HG02588 (cell line): Measurements from ENCODE around the gene UBP1.
"Not testable (repeated sequence)": the region's sequence is repeated elsewhere in the genome, so short reads cannot be mapped to it uniquely, and the experiment has no call there.

Experiments
- ATAC-seq: cut with Tn5 transposase; IDR thresholded peaks from one replicate; pipeline ENCODE4 v1.9.1; 2021; ENCODE audit warnings: mild to moderate bottlenecking, moderate library complexity; ENCODE audit not compliant: unreplicated experiment

The UBP1 gene

GRCh38 chr3:33440328-33441224, at the start of gene UBP1:
UBP1 (minus strand) TSS chr3:33440405; CDS start chr3:33439848, 557 bp downstream.
- peak; percentile 84 for ATAC-seq

GRCh38 chr3:33488683-33489082, 48.5 kb upstream of the UBP1 start:
- no peak for ATAC-seq

GRCh38 chr3:33488246-33488645, 48.0 kb upstream of the UBP1 start:
- ATAC-seq, result no peak

GRCh38 chr3:33482111-33482521, 41.9 kb upstream of the UBP1 start:
- ATAC-seq, result no peak

GRCh38 chr3:33474896-33475295, 34.7 kb upstream of the UBP1 start:
- ATAC-seq, result no peak

GRCh38 chr3:33473813-33474212, 33.6 kb upstream of the UBP1 start:
- ATAC-seq, result no peak

- ATAC-seq, result no peak
These were observed 27.6 kb upstream of the UBP1 start for GRCh38 chr3:33467786-33468185.

- no peak for ATAC-seq
These were observed 20.9 kb upstream of the UBP1 start for GRCh38 chr3:33461097-33461496.

- not testable (repeated sequence) for ATAC-seq
These were observed 19.4 kb upstream of the UBP1 start for GRCh38 chr3:33459577-33459976.

GRCh38 chr3:33458446-33458845, 18.2 kb upstream of the UBP1 start:
- no peak for ATAC-seq

- ATAC-seq, result no peak
These were observed 16.6 kb upstream of the UBP1 start for GRCh38 chr3:33456756-33457155.

GRCh38 chr3:33453331-33453761, 13.1 kb upstream of the UBP1 start:
- ATAC-seq, result no peak

- not testable (repeated sequence) for ATAC-seq
These were observed 11.8 kb upstream of the UBP1 start for GRCh38 chr3:33451994-33452393.

GRCh38 chr3:33447958-33448357, 7.8 kb upstream of the UBP1 start:
- no peak for ATAC-seq

- not testable (repeated sequence) for ATAC-seq
These were observed 7.0 kb upstream of the UBP1 start for GRCh38 chr3:33447256-33447625.

- no peak for ATAC-seq
These were observed 2.0 kb upstream of the UBP1 start for GRCh38 chr3:33442190-33442589.

GRCh38 chr3:33441225-33441976, 1.2 kb upstream of the UBP1 start:
- peak; percentile 0 for ATAC-seq

GRCh38 chr3:33439546-33440327, 468 bp downstream of the UBP1 start:
- ATAC-seq, result peak; percentile 21

GRCh38 chr3:33438881-33439545, 1.2 kb downstream of the UBP1 start:
- no peak for ATAC-seq

GRCh38 chr3:33438284-33438668, 1.9 kb downstream of the UBP1 start:
- no peak for ATAC-seq
